ENCODE measurements around the gene UTP18.

UTP18 gene

DNA sequence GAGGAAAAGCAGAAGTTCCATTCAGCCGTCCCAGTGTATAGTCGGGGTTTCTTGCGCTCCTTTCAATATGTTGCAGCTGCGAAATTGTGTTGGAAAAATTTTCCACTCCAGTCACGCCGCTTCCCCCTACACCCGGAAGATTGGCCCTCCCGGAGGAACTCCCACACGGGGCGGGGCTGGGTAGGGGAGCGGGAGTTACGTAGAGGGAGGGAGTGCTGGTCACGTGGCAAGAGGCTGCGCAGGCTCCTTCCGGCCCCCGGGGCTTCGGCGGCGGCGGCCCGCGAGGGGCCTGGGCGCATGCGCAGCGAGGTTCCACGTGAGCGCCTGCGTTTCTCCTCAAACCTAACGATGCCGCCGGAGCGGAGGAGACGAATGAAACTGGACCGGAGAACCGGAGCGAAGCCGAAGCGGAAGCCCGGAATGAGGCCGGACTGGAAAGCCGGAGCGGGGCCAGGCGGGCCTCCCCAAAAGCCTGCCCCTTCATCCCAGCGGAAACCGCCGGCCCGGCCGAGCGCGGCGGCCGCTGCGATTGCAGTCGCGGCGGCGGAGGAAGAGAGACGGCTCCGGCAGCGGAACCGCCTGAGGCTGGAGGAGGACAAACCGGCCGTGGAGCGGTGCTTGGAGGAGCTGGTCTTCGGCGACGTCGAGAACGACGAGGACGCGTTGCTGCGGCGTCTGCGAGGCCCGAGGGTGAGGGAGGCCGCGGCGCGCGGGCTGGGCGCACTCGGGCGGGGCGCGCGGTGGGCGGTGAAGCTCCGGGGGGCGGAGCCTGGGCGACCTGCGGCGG lies at the start of gene UTP18:
UTP18 (plus strand) TSS at position 310 of the 787 bp plus-strand sequence; CDS start at position 349, 39 bp downstream.
- Histone ChIP-seq H3K4me1 (ENCODE audit: low read depth, poor library complexity, severe bottlenecking) (peaks cover 58% of the 10 kb centered on the region), H3K9ac (peak within 1 kb of the TSS; percentile 95), H2AFZ (ENCODE audit: low read depth) (peak within 1 kb of the TSS; percentile 82), H3K4me2 (peak within 1 kb of the TSS; percentile 75), H3K79me2 (ENCODE audit: insufficient read depth, low read depth) (peaks cover 84% of the 10 kb centered on the region), H4K20me1 (ENCODE audit: insufficient read depth) (peaks cover 6% of the 10 kb centered on the region), H3K4me3 (IDR thresholded peaks at IDR 0.05; ENCODE audit: insufficient read depth, low read depth, low read length) (peak within 1 kb of the TSS; percentile 32), H3K36me3 (ENCODE audit: insufficient read depth) (no peaks in the 10 kb centered on the region; the same call in 1 of the 2 replicates), H3K27me3 (ENCODE audit: insufficient read depth, low read depth) (no peaks in the 10 kb centered on the region), H3K27ac (peak within 1 kb of the TSS; percentile 84)
- TF ChIP-seq, protein P1, sequence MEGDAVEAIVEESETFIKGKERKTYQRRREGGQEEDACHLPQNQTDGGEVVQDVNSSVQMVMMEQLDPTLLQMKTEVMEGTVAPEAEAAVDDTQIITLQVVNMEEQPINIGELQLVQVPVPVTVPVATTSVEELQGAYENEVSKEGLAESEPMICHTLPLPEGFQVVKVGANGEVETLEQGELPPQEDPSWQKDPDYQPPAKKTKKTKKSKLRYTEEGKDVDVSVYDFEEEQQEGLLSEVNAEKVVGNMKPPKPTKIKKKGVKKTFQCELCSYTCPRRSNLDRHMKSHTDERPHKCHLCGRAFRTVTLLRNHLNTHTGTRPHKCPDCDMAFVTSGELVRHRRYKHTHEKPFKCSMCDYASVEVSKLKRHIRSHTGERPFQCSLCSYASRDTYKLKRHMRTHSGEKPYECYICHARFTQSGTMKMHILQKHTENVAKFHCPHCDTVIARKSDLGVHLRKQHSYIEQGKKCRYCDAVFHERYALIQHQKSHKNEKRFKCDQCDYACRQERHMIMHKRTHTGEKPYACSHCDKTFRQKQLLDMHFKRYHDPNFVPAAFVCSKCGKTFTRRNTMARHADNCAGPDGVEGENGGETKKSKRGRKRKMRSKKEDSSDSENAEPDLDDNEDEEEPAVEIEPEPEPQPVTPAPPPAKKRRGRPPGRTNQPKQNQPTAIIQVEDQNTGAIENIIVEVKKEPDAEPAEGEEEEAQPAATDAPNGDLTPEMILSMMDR (conservative IDR thresholded peaks at IDR 0.05; ENCODE audit: low read depth, low read length): no peak

DNA sequence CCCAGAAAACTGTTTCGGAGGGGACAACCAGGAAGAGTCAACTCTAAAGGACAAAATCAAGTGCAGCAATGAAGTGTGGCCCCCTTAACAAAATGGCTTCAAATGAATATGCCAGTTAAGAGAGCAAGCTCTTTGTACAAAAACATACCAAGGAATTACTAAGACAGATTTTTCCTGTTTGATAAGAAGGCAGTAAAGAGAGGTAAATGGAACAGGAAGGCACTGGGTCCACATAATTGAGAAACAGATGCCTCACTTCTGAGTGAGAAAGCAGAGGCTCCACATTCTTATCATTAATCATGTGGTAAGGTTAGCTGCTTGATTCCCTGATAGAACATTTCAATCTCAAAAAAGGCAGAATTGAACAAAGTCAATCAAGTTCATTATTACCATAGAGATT lies 45.4 kb upstream of the UTP18 start:
- Histone ChIP-seq H3K27me3 (ENCODE audit: insufficient read depth, low read depth) (no peaks in the 10 kb centered on the region), H3K36me3 (ENCODE audit: insufficient read depth) (peaks cover 12% of the 10 kb centered on the region; the same call in 1 of the 2 replicates), H4K20me1 (ENCODE audit: insufficient read depth) (no peaks in the 10 kb centered on the region), H3K79me2 (ENCODE audit: insufficient read depth, low read depth) (no peaks in the 10 kb centered on the region), H3K9ac (no peak overlapping the region), H3K27ac (no peak overlapping the region), H3K4me3 (IDR thresholded peaks at IDR 0.05; ENCODE audit: insufficient read depth, low read depth, low read length) (no peak overlapping the region), H2AFZ (ENCODE audit: low read depth) (no peak overlapping the region), H3K4me1 (ENCODE audit: low read depth, poor library complexity, severe bottlenecking) (no peaks in the 10 kb centered on the region), H3K4me2 (no peak overlapping the region)
- TF ChIP-seq, protein P1 (conservative IDR thresholded peaks at IDR 0.05; ENCODE audit: low read depth, low read length): no peak

DNA sequence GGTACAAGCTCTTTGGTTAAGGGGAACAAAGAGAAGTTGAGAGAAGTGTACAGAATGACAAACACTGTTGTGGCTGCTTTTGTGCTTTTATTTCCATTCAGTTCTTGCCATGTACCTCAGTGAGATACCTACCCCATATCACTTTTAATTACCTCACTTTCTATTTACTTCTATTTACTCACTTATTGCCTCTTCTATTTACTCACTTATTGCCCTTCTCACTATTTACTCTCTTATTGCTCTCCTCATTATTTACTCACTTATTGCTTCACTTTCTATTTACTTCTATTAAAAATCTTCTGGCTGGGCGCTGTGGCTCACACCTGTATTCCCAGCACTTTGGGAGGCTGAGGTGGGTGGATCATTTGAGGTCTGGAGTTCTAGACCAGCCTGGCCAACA lies 42.4 kb upstream of the UTP18 start:
- Histone ChIP-seq H3K9ac (no peak overlapping the region), H2AFZ (ENCODE audit: low read depth) (no peak overlapping the region), H4K20me1 (ENCODE audit: insufficient read depth) (no peaks in the 10 kb centered on the region), H3K4me2 (no peak overlapping the region), H3K4me1 (ENCODE audit: low read depth, poor library complexity, severe bottlenecking) (no peaks in the 10 kb centered on the region), H3K4me3 (IDR thresholded peaks at IDR 0.05; ENCODE audit: insufficient read depth, low read depth, low read length) (no peak overlapping the region), H3K27me3 (ENCODE audit: insufficient read depth, low read depth) (no peaks in the 10 kb centered on the region), H3K79me2 (ENCODE audit: insufficient read depth, low read depth) (no peaks in the 10 kb centered on the region), H3K36me3 (ENCODE audit: insufficient read depth) (peaks cover 13% of the 10 kb centered on the region; the same call in 1 of the 2 replicates), H3K27ac (no peak overlapping the region)
- TF ChIP-seq, protein P1 (conservative IDR thresholded peaks at IDR 0.05; ENCODE audit: low read depth, low read length): no peak

DNA sequence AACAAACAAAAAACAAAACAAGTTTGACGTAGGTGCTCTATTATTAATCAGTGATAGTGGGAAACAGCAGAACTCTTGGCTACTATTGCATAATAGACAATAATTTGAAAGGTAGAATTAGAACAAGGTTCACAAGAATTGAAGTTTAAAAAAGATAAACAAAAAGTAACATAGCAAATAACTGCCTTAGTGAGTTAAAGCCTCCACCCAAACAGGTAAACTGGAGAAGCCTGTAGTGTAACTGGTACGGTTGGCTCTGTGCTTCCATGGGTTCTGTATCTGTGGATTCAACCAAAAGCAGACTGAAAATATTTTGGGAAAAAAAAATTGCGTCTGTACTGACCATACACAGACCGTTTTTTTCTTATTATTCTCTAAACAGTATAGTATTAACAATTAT lies 39.0 kb upstream of the UTP18 start:
- peaks cover 6% of the 10 kb centered on the region; the same call in 1 of the 2 replicates for H3K36me3 ChIP-seq (ENCODE audit: insufficient read depth)
- TF ChIP-seq, protein P1 (conservative IDR thresholded peaks at IDR 0.05; ENCODE audit: low read depth, low read length): no peak

More for the DNA sequence above, 39.0 kb upstream of the UTP18 start:
- Histone ChIP-seq H4K20me1 (ENCODE audit: insufficient read depth) (no peaks in the 10 kb centered on the region), H2AFZ (ENCODE audit: low read depth) (no peak overlapping the region), H3K9ac (no peak overlapping the region), H3K79me2 (ENCODE audit: insufficient read depth, low read depth) (peaks cover 3% of the 10 kb centered on the region; the same call in 1 of the 2 replicates), H3K27ac (no peak overlapping the region), H3K4me3 (IDR thresholded peaks at IDR 0.05; ENCODE audit: insufficient read depth, low read depth, low read length) (no peak overlapping the region), H3K4me1 (ENCODE audit: low read depth, poor library complexity, severe bottlenecking) (peaks cover 5% of the 10 kb centered on the region), H3K27me3 (ENCODE audit: insufficient read depth, low read depth) (no peaks in the 10 kb centered on the region), H3K4me2 (no peak overlapping the region)

Measured in KMS-11 (cell line).